NB4 (cell line): Measurements from ENCODE around the gene CSAD.

Source experiments
- POLR2A ChIP-seq: IDR thresholded peaks from 2 replicates; pipeline ENCODE4 v1.6.1; 2011; ENCODE audit warnings: mild to moderate bottlenecking; ENCODE audit not compliant: insufficient read length; ENCODE audit errors: extremely low read depth
- TF ChIP-seq, protein P1 (sequence below): IDR thresholded peaks from one replicate; pipeline ENCODE4 v1.5.1; 2012; ENCODE audit warnings: low read depth, low read length
- TF ChIP-seq, protein P2 (sequence below): IDR thresholded peaks from 2 replicates; pipeline ENCODE4 v1.6.1; 2011; ENCODE audit warnings: low read depth, low read length

DNA sequence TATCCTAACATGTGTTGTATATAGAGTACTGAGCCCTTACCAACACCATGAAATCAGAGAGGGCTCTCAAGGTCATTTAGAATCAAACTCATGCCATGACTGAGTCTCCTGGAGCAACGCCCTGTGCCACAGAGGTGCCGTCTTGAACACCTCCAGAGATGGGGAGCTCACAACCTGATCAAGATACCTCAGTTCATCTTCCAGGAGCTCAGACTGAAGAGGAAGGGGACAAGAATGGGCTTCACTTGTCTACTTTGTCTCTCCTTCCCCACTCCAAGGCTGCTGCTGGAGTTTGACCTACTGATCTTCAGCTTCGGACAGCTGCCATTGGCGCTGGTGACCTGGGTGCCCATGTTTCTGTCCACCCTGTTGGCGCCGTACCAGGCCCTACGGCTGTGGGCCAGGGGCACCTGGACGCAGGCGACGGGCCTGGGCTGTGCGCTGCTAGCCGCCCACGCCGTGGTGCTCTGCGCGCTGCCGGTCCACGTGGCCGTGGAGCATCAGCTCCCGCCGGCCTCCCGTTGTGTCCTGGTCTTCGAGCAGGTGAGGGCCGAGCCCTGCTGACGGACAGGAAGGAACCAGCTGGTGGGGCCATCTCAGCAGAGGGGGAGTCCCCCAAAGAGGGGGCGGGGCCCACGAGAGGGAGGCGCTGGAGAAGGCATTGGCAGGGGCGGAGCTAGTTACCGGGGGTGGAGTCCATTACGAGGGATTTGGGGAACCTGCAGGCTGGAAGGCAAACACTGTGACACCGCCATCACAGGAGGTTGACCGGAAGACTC lies 65.4 kb downstream of the CSAD start:
- no peak for TF ChIP-seq POLR2A
- TF ChIP-seq, protein P1, sequence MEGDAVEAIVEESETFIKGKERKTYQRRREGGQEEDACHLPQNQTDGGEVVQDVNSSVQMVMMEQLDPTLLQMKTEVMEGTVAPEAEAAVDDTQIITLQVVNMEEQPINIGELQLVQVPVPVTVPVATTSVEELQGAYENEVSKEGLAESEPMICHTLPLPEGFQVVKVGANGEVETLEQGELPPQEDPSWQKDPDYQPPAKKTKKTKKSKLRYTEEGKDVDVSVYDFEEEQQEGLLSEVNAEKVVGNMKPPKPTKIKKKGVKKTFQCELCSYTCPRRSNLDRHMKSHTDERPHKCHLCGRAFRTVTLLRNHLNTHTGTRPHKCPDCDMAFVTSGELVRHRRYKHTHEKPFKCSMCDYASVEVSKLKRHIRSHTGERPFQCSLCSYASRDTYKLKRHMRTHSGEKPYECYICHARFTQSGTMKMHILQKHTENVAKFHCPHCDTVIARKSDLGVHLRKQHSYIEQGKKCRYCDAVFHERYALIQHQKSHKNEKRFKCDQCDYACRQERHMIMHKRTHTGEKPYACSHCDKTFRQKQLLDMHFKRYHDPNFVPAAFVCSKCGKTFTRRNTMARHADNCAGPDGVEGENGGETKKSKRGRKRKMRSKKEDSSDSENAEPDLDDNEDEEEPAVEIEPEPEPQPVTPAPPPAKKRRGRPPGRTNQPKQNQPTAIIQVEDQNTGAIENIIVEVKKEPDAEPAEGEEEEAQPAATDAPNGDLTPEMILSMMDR = no peak
- TF ChIP-seq, protein P2, sequence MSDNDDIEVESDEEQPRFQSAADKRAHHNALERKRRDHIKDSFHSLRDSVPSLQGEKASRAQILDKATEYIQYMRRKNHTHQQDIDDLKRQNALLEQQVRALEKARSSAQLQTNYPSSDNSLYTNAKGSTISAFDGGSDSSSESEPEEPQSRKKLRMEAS = no peak
